Measurements from ENCODE around the gene DOK1. TPM values are rescaled to one million over a fixed set of nuclear protein-coding genes. Genes with fewer than 3 reads are reported as not detected.
A peak's percentile ranks its signal among the peaks of the same experiment; 100 is the strongest.

DOK1 gene
- total RNA-seq, 1 experiment from 2014 or later = 4.7 TPM

DNA sequence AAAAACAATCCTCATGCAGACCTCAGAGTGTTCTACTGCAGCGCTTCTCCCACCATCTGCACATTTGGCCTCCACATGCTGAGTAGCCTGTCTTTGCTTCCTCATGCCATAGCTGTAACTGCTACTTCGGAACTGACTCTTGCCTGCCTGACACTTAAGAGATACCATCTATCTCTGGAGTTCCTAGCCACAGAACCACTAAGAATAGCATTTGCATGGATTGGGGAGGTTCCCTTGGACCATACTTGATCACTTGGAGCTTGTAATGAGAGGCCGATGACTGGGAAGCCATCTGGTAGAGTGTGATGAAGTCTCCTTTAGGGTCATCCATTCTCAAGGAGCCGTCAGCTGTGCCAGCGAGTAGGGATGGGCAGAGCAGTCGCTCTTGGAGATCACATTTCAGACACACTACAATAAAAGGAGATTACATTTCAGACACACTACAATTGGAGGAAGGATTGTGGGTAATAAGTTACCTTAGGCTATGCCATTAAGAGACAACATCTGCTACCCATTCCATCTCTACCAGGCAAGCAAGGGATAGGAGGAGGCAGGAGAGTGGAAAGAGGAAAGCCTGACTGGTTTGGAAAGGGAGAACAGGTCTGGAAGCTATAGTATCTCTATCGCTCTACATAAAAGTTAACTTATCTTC is 21.8 kb downstream of the DOK1 start:
- DNase-seq (no peak), ATAC-seq (no peak)
- no peak overlapping the region for H2AFZ ChIP-seq (ENCODE audit: low read length)
- no peak overlapping the region for H3K4me2 ChIP-seq (ENCODE audit: low read length)
- H3K9me3 ChIP-seq (ENCODE audit: low read length) = no peaks in the 10 kb centered on the region
- TF ChIP-seq EZH2 (IDR thresholded peaks at IDR 0.05; ENCODE audit: low read length, unreplicated experiment) (no peak), EZH2phosphoT487 (IDR thresholded peaks at IDR 0.05; ENCODE audit: borderline replicate concordance, low read length) (no peak)
- TF ChIP-seq, protein P1, sequence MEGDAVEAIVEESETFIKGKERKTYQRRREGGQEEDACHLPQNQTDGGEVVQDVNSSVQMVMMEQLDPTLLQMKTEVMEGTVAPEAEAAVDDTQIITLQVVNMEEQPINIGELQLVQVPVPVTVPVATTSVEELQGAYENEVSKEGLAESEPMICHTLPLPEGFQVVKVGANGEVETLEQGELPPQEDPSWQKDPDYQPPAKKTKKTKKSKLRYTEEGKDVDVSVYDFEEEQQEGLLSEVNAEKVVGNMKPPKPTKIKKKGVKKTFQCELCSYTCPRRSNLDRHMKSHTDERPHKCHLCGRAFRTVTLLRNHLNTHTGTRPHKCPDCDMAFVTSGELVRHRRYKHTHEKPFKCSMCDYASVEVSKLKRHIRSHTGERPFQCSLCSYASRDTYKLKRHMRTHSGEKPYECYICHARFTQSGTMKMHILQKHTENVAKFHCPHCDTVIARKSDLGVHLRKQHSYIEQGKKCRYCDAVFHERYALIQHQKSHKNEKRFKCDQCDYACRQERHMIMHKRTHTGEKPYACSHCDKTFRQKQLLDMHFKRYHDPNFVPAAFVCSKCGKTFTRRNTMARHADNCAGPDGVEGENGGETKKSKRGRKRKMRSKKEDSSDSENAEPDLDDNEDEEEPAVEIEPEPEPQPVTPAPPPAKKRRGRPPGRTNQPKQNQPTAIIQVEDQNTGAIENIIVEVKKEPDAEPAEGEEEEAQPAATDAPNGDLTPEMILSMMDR (conservative IDR thresholded peaks at IDR 0.05; ENCODE audit: low read depth, low read length) = no peak
- H3K27me3 ChIP-seq (ENCODE audit: low read length) = no peaks in the 10 kb centered on the region
- no peaks in the 10 kb centered on the region for H3K36me3 ChIP-seq (ENCODE audit: low read depth, low read length)
- CTCF ChIA-PET = no interaction called here
- POLR2A ChIA-PET (ENCODE audit: unreplicated experiment) = no interaction called here
- H3K9ac ChIP-seq (ENCODE audit: low read length) = no peak overlapping the region
- no peak overlapping the region for H3K4me3 ChIP-seq (ENCODE audit: low read length)
- no peak overlapping the region for H3K27ac ChIP-seq (ENCODE audit: low read length)
- intact Hi-C loops (cut with micrococcal nuclease) = no loop called here
- H3K4me1 ChIP-seq (ENCODE audit: insufficient read depth, low read length) = peaks cover 10% of the 10 kb centered on the region
- H3K9me2 ChIP-seq (replicated peaks; ENCODE audit: low read length) = no peaks in the 10 kb centered on the region
- peaks cover 4% of the 10 kb centered on the region for H3F3A ChIP-seq (ENCODE audit: low read length, unreplicated experiment)
- no peaks in the 10 kb centered on the region for H3K79me2 ChIP-seq (ENCODE audit: low read length)
- no peaks in the 10 kb centered on the region for H4K20me1 ChIP-seq (ENCODE audit: low read length)
- BruUV-seq (replicated peaks) = no TSS peak

DNA sequence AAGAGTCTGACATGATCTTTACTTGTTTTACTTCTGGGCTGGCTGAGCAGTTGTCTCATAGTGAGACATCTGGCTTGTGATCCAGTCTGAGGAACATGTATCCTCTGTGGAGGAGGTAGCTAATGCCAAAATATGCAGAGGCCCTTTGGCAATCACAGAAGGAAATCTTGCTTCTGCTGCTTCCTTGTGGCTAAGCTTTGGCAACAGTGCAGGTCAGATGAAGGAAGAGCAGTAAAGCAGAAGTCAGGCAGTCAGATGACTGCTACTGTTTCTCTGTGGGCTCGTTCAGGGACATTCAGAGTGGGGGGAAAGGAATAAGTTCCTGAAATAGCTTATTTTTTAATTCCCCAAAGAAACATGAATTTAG is 22.3 kb downstream of the DOK1 start:
- Histone ChIP-seq H2AFZ (ENCODE audit: low read length) (no peak overlapping the region), H3K79me2 (ENCODE audit: low read length) (no peaks in the 10 kb centered on the region), H3K27me3 (ENCODE audit: low read length) (no peaks in the 10 kb centered on the region), H3K9me2 (replicated peaks; ENCODE audit: low read length) (no peaks in the 10 kb centered on the region), H3F3A (ENCODE audit: low read length, unreplicated experiment) (peaks cover 4% of the 10 kb centered on the region), H3K4me2 (ENCODE audit: low read length) (no peak overlapping the region), H3K4me3 (ENCODE audit: low read length) (no peak overlapping the region), H3K27ac (ENCODE audit: low read length) (no peak overlapping the region), H3K9ac (ENCODE audit: low read length) (no peak overlapping the region), H4K20me1 (ENCODE audit: low read length) (no peaks in the 10 kb centered on the region), H3K4me1 (ENCODE audit: insufficient read depth, low read length) (peaks cover 10% of the 10 kb centered on the region), H3K36me3 (ENCODE audit: low read depth, low read length) (no peaks in the 10 kb centered on the region), H3K9me3 (ENCODE audit: low read length) (no peaks in the 10 kb centered on the region)
- intact Hi-C loops (cut with micrococcal nuclease) = no loop called here
- CTCF ChIA-PET = no interaction called here
- DNase-seq (no peak), ATAC-seq (no peak)
- POLR2A ChIA-PET (ENCODE audit: unreplicated experiment) = interaction anchor here (0.6 kb wide), 1 partner anchor 47 kb away, joined by 3 read pairs; the partner anchor contains the start of gene HTRA2
- no TSS peak for BruUV-seq (replicated peaks)
- TF ChIP-seq EZH2phosphoT487 (IDR thresholded peaks at IDR 0.05; ENCODE audit: borderline replicate concordance, low read length) (no peak), EZH2 (IDR thresholded peaks at IDR 0.05; ENCODE audit: low read length, unreplicated experiment) (no peak)
- TF ChIP-seq, protein P1 (conservative IDR thresholded peaks at IDR 0.05; ENCODE audit: low read depth, low read length) = no peak

DNA sequence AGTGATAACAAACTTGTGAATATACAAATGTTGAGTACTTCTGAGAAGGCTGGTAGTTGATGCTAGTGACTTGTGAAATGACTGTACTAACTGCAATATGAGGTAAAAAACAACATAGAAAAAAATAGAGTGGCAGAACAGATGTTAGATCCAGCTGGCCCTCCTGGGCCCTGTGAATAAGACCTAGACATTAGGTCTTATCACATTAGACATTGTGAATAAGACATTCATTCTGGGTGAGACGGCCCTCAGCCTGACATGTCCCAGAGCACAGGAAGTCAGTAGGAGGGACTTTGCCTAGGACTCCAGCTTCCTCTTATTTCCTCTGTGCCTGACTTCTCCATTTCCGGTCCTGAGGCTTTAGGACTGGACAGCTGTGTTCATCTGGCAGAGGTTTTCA is 22.9 kb downstream of the DOK1 start:
- intact Hi-C loops (cut with micrococcal nuclease) = no loop called here
- ChIA-PET POLR2A (ENCODE audit: unreplicated experiment) (interaction anchor here (0.6 kb wide), 1 partner anchor 48 kb away, joined by 3 read pairs; the partner anchor contains the start of gene HTRA2), CTCF (interaction anchor here (0.5 kb wide), 1 partner anchor 258 kb away, joined by 9 read pairs; no protein-coding TSS in a partner anchor)
- Histone ChIP-seq H3K79me2 (ENCODE audit: low read length) (no peaks in the 10 kb centered on the region), H3K9ac (ENCODE audit: low read length) (no peak overlapping the region), H3K9me3 (ENCODE audit: low read length) (no peaks in the 10 kb centered on the region), H3F3A (ENCODE audit: low read length, unreplicated experiment) (peaks cover 4% of the 10 kb centered on the region), H2AFZ (ENCODE audit: low read length) (0 out of 2 replicates have a peak overlapping the region, but pooled peaks have one; percentile 23), H4K20me1 (ENCODE audit: low read length) (no peaks in the 10 kb centered on the region), H3K9me2 (replicated peaks; ENCODE audit: low read length) (no peaks in the 10 kb centered on the region), H3K4me3 (ENCODE audit: low read length) (no peak overlapping the region), H3K4me1 (ENCODE audit: insufficient read depth, low read length) (peaks cover 10% of the 10 kb centered on the region), H3K27ac (ENCODE audit: low read length) (no peak overlapping the region), H3K4me2 (ENCODE audit: low read length) (no peak overlapping the region), H3K27me3 (ENCODE audit: low read length) (no peaks in the 10 kb centered on the region), H3K36me3 (ENCODE audit: low read depth, low read length) (no peaks in the 10 kb centered on the region)
- no TSS peak for BruUV-seq (replicated peaks)
- no peak for TF ChIP-seq EZH2 (IDR thresholded peaks at IDR 0.05; ENCODE audit: low read length, unreplicated experiment)
- no peak for TF ChIP-seq EZH2phosphoT487 (IDR thresholded peaks at IDR 0.05; ENCODE audit: borderline replicate concordance, low read length)
- TF ChIP-seq, protein P1 (conservative IDR thresholded peaks at IDR 0.05; ENCODE audit: low read depth, low read length) = no peak
- ATAC-seq (no peak), DNase-seq (no peak)
